GM12878 (cell line): Measurements from ENCODE around the gene NCAM1. TPM values are rescaled to one million over a fixed set of nuclear protein-coding genes. Genes with fewer than 3 reads are reported as not detected.

Source experiments
- ATAC-seq: fragments of 200-7000 bp; cut with Tn5 transposase; 3 replicates; pipeline ENCODE4 v1.9.1; 2020; ENCODE audit warnings: mild to moderate bottlenecking, moderate library complexity
- BruUV-seq: library from RNA; stranded (reverse); fragments of 400-500 nt; replicated peaks from 2 replicates; lab custom pipeline; 2021; lab: Mats Ljungman, UMichigan
- CTCF ChIA-PET: fragments of 300-600 bp; sonication (Branson Sonifier 250); formaldehyde crosslinking; extraction: SDS; loops from one replicate; lab custom pipeline; 2021; ENCODE audit warnings: inconsistent platforms; lab: Yijun Ruan, JAX
- POLR2A ChIA-PET: fragments of 350-600 bp; formaldehyde crosslinking; extraction: SDS; loops from one replicate; lab custom pipeline; 2021; ENCODE audit warnings: inconsistent platforms; lab: Charles Lee
- RAD21 ChIA-PET: fragments of 300-600 bp; sonication (Branson Sonifier 250); formaldehyde crosslinking; loops from one replicate; lab custom pipeline; 2023; ENCODE audit warnings: antibody characterized with exemption; ENCODE audit not compliant: unreplicated experiment; lab: Charles Lee
- SMC1A ChIA-PET: fragments of 300-600 bp; sonication (Branson Sonifier 250); formaldehyde crosslinking; loops from one replicate; lab custom pipeline; 2023; ENCODE audit not compliant: unreplicated experiment, uncharacterized antibody; lab: Charles Lee
- DNase-seq: peaks from one replicate; pipeline ENCODE4 v3.0.0-alpha.2; 2011; ENCODE audit warnings: low read depth, low spot score
- FAIRE-seq: peaks from 3 replicates; lab custom pipeline; 2011; peaks lifted over from hg19 to GRCh38; lab: Jason Lieb, UNC
- H2AFZ ChIP-seq: 2 replicates; pipeline ENCODE4 v1.6.0; 2011; ENCODE audit warnings: low read depth, low read length, control low read depth; ENCODE audit not compliant: control insufficient read depth
- H3K27ac ChIP-seq: 2 replicates; pipeline ENCODE4 v1.5.1; 2011; ENCODE audit warnings: control low read depth; ENCODE audit not compliant: control insufficient read depth, insufficient read depth
- H3K27me3 ChIP-seq, 2 experiments: replicated peaks in 1 of 2; 2 replicates each; pipeline versions ENCODE4 v1.6.0 to v1.6.1; 2011; ENCODE audit warnings: low read length in 1 of 2; ENCODE audit not compliant: control insufficient read depth in 2 of 2, insufficient read depth in 2 of 2
- H3K36me3 ChIP-seq, 2 experiments: 2 replicates each; pipeline ENCODE4 v1.5.1; 2011; ENCODE audit warnings: low read length in 1 of 2; ENCODE audit not compliant: control insufficient read depth in 2 of 2, insufficient read depth in 2 of 2
- H3K4me1 ChIP-seq: 2 replicates; pipeline ENCODE4 v1.6.1; 2011; ENCODE audit warnings: mild to moderate bottlenecking, low read length, moderate library complexity, mixed read lengths; ENCODE audit not compliant: control insufficient read depth, insufficient read depth
- H3K4me2 ChIP-seq: 2 replicates; pipeline ENCODE4 v1.6.0; 2011; ENCODE audit warnings: control low read depth; ENCODE audit not compliant: control insufficient read depth, insufficient read depth
- H3K4me3 ChIP-seq: fragments of 200-600 bp; sonication (generic); 2 replicates; pipeline ENCODE4 v1.5.1; 2016
- H3K79me2 ChIP-seq: 2 replicates; pipeline ENCODE4 v1.6.0; 2011; ENCODE audit warnings: low read length; ENCODE audit not compliant: control insufficient read depth, insufficient read depth
- H3K9ac ChIP-seq: 2 replicates; pipeline ENCODE4 v1.8.0; 2011; ENCODE audit warnings: low read length, control low read depth, mixed read lengths; ENCODE audit not compliant: control insufficient read depth, insufficient read depth
- H3K9me3 ChIP-seq: replicated peaks from 3 replicates; pipeline ENCODE4 v1.5.1; 2011; ENCODE audit warnings: mild to moderate bottlenecking, low read length; ENCODE audit not compliant: control insufficient read depth, insufficient read depth
- H4K20me1 ChIP-seq: 2 replicates; pipeline ENCODE4 v1.6.0; 2011; ENCODE audit not compliant: control insufficient read depth, insufficient read depth
- HCFC1 ChIP-seq: fragments of 150-350 bp; IDR thresholded peaks from 2 replicates; pipeline ENCODE4 v1.6.1; 2014; ENCODE audit warnings: low read length
- LARP7 ChIP-seq: fragments of 450-650 bp; IDR thresholded peaks from 2 replicates; pipeline ENCODE4 v1.6.1; 2017; ENCODE audit warnings: mild to moderate bottlenecking
- MEF2A ChIP-seq: IDR thresholded peaks from 2 replicates; pipeline ENCODE4 v1.6.1; 2011; ENCODE audit warnings: low read depth, mild to moderate bottlenecking, low read length, moderate library complexity; ENCODE audit not compliant: insufficient read depth
- NFYA ChIP-seq: IDR thresholded peaks from 2 replicates; pipeline ENCODE4 v1.6.1; 2011; ENCODE audit warnings: low read depth, mild to moderate bottlenecking, low read length, improper control_type of control experiment, borderline replicate concordance
- NFYB ChIP-seq: IDR thresholded peaks from 2 replicates; pipeline ENCODE4 v1.6.1; 2011; ENCODE audit warnings: low read depth, mild to moderate bottlenecking, low read length, improper control_type of control experiment, moderate library complexity; ENCODE audit not compliant: insufficient read depth
- NRF1 ChIP-seq: conservative IDR thresholded peaks from 2 replicates; pipeline ENCODE4 v1.6.1; 2011; ENCODE audit warnings: mild to moderate bottlenecking, low read depth, low read length, improper control_type of control experiment
- RB1 ChIP-seq: fragments of 450-650 bp; formaldehyde crosslinking; IDR thresholded peaks from 2 replicates; pipeline ENCODE4 v1.6.1; 2017; ENCODE audit warnings: mild to moderate bottlenecking, borderline replicate concordance
- RCOR1 ChIP-seq: conservative IDR thresholded peaks from 2 replicates; pipeline ENCODE4 v1.6.1; 2012; ENCODE audit warnings: low read depth, low read length, improper control_type of control experiment
- SUZ12 ChIP-seq: fragments of 200-600 bp; sonication (generic); IDR thresholded peaks from one replicate; pipeline ENCODE4 v1.6.1; 2018; ENCODE audit warnings: antibody characterized with exemption, mild to moderate bottlenecking; ENCODE audit not compliant: unreplicated experiment
- ZNF24 ChIP-seq: fragments of 450-650 bp; IDR thresholded peaks from 2 replicates; pipeline ENCODE4 v1.6.1; 2017; ENCODE audit warnings: antibody characterized with exemption, mild to moderate bottlenecking
- WGBS: methylation state at CpG from one replicate; pipeline ENCODE4 v1.1.6; 2016; ENCODE audit warnings: low lambda C conversion rate; ENCODE audit not compliant: insufficient replicate concordance, insufficient coverage; ENCODE audit errors: missing lambda C conversion rate; 5-methylcytosine and 5-hydroxymethylcytosine counted together
- in situ Hi-C: fragments of 300-500 bp; cut with MboI; formaldehyde crosslinking; loops from 9 replicates; pipeline ENCODE4 v1.14.3; 2018; ENCODE audit warnings: mixed read lengths
- intact Hi-C: fragments of 100-400 bp; cut with micrococcal nuclease; formaldehyde crosslinking; loops from one replicate; pipeline ENCODE4 v1.14.2; 2022; ENCODE audit not compliant: unreplicated experiment
- polyA plus RNA-seq, 11 experiments: library from polyadenylated mRNA; depleted of rRNA in 4 of 11; unstranded in 6 of 11; stranded (reverse) in 5 of 11; fragments of >200 nt; fragmentation: Nextera tagmentation in 4 of 11; fragmentation: Illumina TruSeq in 1 of 11; extraction: Ambion mirVana in 4 of 11; extraction: Trizol in 1 of 11; gene quantifications; 1 replicate in 1 of 11; 2 replicates in 10 of 11; pipeline versions ENCODE4 v1.2.1 to v1.2.3, GENCODE V29; 2011 to 2016; ENCODE audit warnings: inconsistent platforms in 2 of 11, missing spikeins in 2 of 11, low read depth in 1 of 11
- total RNA-seq, 4 experiments: library from RNA; depleted of rRNA in 3 of 4; stranded (reverse); fragments of >200 nt in 3 of 4; fragmentation: Illumina TruSeq in 1 of 4; extraction: Trizol in 1 of 4; gene quantifications; 2 replicates each; pipeline versions ENCODE4 v1.2.1 to v1.2.3, GENCODE V29; 2013 to 2021
- TF ChIP-seq, protein P1 (sequence below): IDR thresholded peaks from 2 replicates; pipeline ENCODE4 v1.6.1; 2011; ENCODE audit warnings: borderline replicate concordance, low read depth, mild to moderate bottlenecking, moderate library complexity, mixed read lengths, low read length; ENCODE audit not compliant: insufficient read depth; ENCODE audit errors: extremely low read length
- TF ChIP-seq, protein P2 (sequence below): fragments of 450-650 bp; IDR thresholded peaks from 2 replicates; pipeline ENCODE4 v1.6.1; 2016; ENCODE audit warnings: mild to moderate bottlenecking
- TF ChIP-seq, protein P3 (sequence below): fragments of 450-650 bp; conservative IDR thresholded peaks from 2 replicates; pipeline ENCODE4 v1.6.1; 2017; ENCODE audit warnings: mild to moderate bottlenecking, moderate library complexity
- TF ChIP-seq, protein P4 (sequence below): IDR thresholded peaks from 2 replicates; pipeline ENCODE4 v1.6.1; 2011; ENCODE audit warnings: low read depth, mild to moderate bottlenecking, low read length, moderate library complexity, borderline replicate concordance; ENCODE audit errors: extremely low read depth
- TF ChIP-seq, protein P5 (sequence below): fragments of 450-650 bp; IDR thresholded peaks from 2 replicates; pipeline ENCODE4 v1.6.1; 2016; ENCODE audit warnings: mild to moderate bottlenecking
- TF ChIP-seq, protein P6 (sequence below): fragments of 150-350 bp; IDR thresholded peaks from 2 replicates; pipeline ENCODE4 v1.6.1; 2014; ENCODE audit warnings: mild to moderate bottlenecking, low read depth, low read length

NCAM1 gene
- total and polyA plus RNA-seq, 10 of the 15 experiments (the other 5 are each of a cell fraction or from before 2014, with no cell fraction given) = 0.10 to 0.23 (median 0.11) TPM; not detected in 7

DNA sequence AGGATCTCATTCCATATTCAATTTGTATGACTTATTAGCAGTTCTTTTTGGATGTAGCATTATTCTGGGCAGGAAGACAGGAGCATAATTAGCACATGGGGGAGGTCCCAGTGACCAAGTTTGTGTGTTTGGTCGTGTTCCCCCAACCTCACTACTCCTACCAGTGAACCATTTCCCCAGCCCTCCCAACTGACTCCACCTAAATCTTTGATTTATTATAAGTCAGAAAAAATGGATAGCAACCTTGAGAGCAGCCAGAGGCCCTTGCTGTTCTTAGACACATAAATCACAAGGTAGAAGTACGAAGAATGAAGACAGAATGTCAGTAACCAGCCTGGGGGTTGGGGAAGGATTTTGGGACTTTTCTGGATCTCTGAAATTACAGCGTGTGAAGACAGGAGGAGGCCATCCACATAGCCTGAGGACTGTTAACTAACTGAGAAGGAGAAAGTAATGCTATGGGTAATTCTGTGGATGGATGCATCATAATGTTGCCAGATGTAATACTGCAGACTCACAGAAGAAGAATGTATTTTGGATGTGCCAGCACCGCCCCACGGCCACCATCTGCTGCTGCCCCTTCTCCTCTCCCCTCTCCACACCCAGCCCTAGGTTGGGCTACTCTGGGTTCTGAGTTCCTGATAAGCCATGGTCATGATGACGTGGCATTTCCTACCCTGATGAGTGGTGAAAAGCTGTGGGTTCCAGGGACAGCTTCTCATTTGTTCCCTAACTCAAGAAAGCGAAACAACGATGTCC, 228.9 kb downstream of the NCAM1 start:
- H3K9ac ChIP-seq = no peak overlapping the region
- intact Hi-C loops (loop anchor here (10.0 kb wide), 1 partner anchor 65 kb away; no protein-coding TSS in a partner anchor), in situ Hi-C loops (no loop called here)
- no peak overlapping the region for H2AFZ ChIP-seq
- no TSS peak for BruUV-seq
- no peak for DNase-seq
- no peaks in the 10 kb centered on the region for H4K20me1 ChIP-seq
- H3K9me3 ChIP-seq = no peaks in the 10 kb centered on the region
- no peak overlapping the region for H3K27ac ChIP-seq
- ChIA-PET POLR2A (no interaction called here), SMC1A (no interaction called here), RAD21 (no interaction called here), CTCF (no interaction called here)
- H3K4me1 ChIP-seq = peaks cover 5% of the 10 kb centered on the region
- FAIRE-seq = no peak
- ATAC-seq = no peak
- H3K4me2 ChIP-seq = no peak overlapping the region
- no peak overlapping the region for H3K4me3 ChIP-seq
- 34% methylated on average over 8 of the region's 8 CpGs for WGBS
- no peaks in the 10 kb centered on the region for H3K36me3 ChIP-seq
- H3K79me2 ChIP-seq = no peaks in the 10 kb centered on the region
- no peaks in the 10 kb centered on the region for H3K27me3 ChIP-seq
- TF ChIP-seq HCFC1 (no peak), NFYA (no peak), SUZ12 (no peak), NFYB (no peak), RB1 (no peak), MEF2A (no peak), ZNF24 (no peak), LARP7 (no peak), NRF1 (no peak), RCOR1 (no peak)
- TF ChIP-seq, protein P1, sequence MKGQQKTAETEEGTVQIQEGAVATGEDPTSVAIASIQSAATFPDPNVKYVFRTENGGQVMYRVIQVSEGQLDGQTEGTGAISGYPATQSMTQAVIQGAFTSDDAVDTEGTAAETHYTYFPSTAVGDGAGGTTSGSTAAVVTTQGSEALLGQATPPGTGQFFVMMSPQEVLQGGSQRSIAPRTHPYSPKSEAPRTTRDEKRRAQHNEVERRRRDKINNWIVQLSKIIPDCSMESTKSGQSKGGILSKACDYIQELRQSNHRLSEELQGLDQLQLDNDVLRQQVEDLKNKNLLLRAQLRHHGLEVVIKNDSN = no peak
- TF ChIP-seq, protein P2, sequence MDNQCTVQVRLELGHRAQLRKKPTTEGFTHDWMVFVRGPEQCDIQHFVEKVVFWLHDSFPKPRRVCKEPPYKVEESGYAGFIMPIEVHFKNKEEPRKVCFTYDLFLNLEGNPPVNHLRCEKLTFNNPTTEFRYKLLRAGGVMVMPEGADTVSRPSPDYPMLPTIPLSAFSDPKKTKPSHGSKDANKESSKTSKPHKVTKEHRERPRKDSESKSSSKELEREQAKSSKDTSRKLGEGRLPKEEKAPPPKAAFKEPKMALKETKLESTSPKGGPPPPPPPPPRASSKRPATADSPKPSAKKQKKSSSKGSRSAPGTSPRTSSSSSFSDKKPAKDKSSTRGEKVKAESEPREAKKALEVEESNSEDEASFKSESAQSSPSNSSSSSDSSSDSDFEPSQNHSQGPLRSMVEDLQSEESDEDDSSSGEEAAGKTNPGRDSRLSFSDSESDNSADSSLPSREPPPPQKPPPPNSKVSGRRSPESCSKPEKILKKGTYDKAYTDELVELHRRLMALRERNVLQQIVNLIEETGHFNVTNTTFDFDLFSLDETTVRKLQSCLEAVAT = no peak
- TF ChIP-seq, protein P3, sequence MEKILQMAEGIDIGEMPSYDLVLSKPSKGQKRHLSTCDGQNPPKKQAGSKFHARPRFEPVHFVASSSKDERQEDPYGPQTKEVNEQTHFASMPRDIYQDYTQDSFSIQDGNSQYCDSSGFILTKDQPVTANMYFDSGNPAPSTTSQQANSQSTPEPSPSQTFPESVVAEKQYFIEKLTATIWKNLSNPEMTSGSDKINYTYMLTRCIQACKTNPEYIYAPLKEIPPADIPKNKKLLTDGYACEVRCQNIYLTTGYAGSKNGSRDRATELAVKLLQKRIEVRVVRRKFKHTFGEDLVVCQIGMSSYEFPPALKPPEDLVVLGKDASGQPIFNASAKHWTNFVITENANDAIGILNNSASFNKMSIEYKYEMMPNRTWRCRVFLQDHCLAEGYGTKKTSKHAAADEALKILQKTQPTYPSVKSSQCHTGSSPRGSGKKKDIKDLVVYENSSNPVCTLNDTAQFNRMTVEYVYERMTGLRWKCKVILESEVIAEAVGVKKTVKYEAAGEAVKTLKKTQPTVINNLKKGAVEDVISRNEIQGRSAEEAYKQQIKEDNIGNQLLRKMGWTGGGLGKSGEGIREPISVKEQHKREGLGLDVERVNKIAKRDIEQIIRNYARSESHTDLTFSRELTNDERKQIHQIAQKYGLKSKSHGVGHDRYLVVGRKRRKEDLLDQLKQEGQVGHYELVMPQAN = no peak
- TF ChIP-seq, protein P4, sequence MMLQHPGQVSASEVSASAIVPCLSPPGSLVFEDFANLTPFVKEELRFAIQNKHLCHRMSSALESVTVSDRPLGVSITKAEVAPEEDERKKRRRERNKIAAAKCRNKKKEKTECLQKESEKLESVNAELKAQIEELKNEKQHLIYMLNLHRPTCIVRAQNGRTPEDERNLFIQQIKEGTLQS = no peak
- TF ChIP-seq, protein P5, sequence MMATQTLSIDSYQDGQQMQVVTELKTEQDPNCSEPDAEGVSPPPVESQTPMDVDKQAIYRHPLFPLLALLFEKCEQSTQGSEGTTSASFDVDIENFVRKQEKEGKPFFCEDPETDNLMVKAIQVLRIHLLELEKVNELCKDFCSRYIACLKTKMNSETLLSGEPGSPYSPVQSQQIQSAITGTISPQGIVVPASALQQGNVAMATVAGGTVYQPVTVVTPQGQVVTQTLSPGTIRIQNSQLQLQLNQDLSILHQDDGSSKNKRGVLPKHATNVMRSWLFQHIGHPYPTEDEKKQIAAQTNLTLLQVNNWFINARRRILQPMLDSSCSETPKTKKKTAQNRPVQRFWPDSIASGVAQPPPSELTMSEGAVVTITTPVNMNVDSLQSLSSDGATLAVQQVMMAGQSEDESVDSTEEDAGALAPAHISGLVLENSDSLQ = no peak
- TF ChIP-seq, protein P6, sequence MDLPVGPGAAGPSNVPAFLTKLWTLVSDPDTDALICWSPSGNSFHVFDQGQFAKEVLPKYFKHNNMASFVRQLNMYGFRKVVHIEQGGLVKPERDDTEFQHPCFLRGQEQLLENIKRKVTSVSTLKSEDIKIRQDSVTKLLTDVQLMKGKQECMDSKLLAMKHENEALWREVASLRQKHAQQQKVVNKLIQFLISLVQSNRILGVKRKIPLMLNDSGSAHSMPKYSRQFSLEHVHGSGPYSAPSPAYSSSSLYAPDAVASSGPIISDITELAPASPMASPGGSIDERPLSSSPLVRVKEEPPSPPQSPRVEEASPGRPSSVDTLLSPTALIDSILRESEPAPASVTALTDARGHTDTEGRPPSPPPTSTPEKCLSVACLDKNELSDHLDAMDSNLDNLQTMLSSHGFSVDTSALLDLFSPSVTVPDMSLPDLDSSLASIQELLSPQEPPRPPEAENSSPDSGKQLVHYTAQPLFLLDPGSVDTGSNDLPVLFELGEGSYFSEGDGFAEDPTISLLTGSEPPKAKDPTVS = no peak
